RWPE2 (cell line): ENCODE measurements around the gene THRB.

ENCODE experiments used
- ATAC-seq: fragments of 200-7000 bp; cut with Tn5 transposase; 3 replicates; pipeline ENCODE4 v1.9.1; 2021; ENCODE audit warnings: low read depth
- DNase-seq: peaks from one replicate; pipeline ENCODE4 v3.0.0-alpha.2; 2020; ENCODE audit warnings: low spot score
- H3K27ac ChIP-seq: fragments of 450-650 bp; 2 replicates; pipeline ENCODE4 v1.5.1; 2017; ENCODE audit warnings: mild to moderate bottlenecking; ENCODE audit not compliant: poor library complexity, severe bottlenecking
- H3K27me3 ChIP-seq: fragments of 250-450 bp; sonication (Bioruptor Pico); 2 replicates; pipeline ENCODE4 v1.5.1; 2021; ENCODE audit warnings: mild to moderate bottlenecking, moderate library complexity; ENCODE audit not compliant: insufficient read depth, poor library complexity, severe bottlenecking
- H3K36me3 ChIP-seq: fragments of 250-450 bp; sonication (Bioruptor Pico); 2 replicates; pipeline ENCODE4 v1.5.1; 2020; ENCODE audit warnings: low read depth, mild to moderate bottlenecking, moderate library complexity
- H3K4me1 ChIP-seq: fragments of 250-450 bp; sonication (Bioruptor Pico); 2 replicates; pipeline ENCODE4 v1.5.1; 2021; ENCODE audit warnings: mild to moderate bottlenecking, moderate library complexity; ENCODE audit not compliant: insufficient read depth, poor library complexity, severe bottlenecking
- H3K4me3 ChIP-seq: fragments of 250-450 bp; sonication (Bioruptor Pico); 2 replicates; pipeline ENCODE4 v1.5.1; 2021; ENCODE audit warnings: mild to moderate bottlenecking, moderate library complexity; ENCODE audit not compliant: severe bottlenecking
- H3K9me3 ChIP-seq: fragments of 250-450 bp; sonication (Bioruptor Pico); 2 replicates; pipeline ENCODE4 v1.5.1; 2021; ENCODE audit warnings: mild to moderate bottlenecking, moderate library complexity; ENCODE audit not compliant: severe bottlenecking
- TF ChIP-seq, protein P1 (sequence below): fragments of 450-650 bp; IDR thresholded peaks from one replicate; pipeline ENCODE4 v1.5.1; 2017; ENCODE audit warnings: mild to moderate bottlenecking, moderate library complexity; ENCODE audit not compliant: poor library complexity, severe bottlenecking

Gene THRB

DNA sequence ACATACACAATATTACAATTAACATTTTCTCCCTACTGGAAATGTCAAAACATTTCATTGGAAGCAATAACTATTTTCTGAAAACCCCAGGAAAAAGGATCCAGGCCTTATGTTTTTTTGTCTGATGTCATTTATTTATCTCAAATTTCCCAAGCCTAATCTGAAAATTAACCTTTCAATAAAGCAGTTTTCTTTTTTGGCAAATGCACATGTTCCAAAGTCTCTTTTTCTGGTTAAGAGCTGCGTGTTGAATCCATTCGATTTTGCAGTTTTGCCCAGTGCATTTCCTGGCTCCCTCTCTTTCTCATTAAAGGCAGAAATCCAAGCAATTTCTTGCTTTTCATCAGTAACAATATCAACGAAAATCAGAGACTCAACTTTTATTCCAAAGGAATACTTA lies 327.2 kb downstream of the THRB start:
- TF ChIP-seq, protein P1, sequence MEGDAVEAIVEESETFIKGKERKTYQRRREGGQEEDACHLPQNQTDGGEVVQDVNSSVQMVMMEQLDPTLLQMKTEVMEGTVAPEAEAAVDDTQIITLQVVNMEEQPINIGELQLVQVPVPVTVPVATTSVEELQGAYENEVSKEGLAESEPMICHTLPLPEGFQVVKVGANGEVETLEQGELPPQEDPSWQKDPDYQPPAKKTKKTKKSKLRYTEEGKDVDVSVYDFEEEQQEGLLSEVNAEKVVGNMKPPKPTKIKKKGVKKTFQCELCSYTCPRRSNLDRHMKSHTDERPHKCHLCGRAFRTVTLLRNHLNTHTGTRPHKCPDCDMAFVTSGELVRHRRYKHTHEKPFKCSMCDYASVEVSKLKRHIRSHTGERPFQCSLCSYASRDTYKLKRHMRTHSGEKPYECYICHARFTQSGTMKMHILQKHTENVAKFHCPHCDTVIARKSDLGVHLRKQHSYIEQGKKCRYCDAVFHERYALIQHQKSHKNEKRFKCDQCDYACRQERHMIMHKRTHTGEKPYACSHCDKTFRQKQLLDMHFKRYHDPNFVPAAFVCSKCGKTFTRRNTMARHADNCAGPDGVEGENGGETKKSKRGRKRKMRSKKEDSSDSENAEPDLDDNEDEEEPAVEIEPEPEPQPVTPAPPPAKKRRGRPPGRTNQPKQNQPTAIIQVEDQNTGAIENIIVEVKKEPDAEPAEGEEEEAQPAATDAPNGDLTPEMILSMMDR = no peak
- H3K4me1 ChIP-seq = no peaks in the 10 kb centered on the region
- no peak for ATAC-seq

GRCh38 chr3:24166515-24166914 lies 328.1 kb downstream of the THRB start:
- no peaks in the 10 kb centered on the region for H3K27me3 ChIP-seq
- H3K4me1 ChIP-seq = no peaks in the 10 kb centered on the region
- TF ChIP-seq, protein P1 = no peak
- no peak overlapping the region for H3K4me3 ChIP-seq
- DNase-seq (no peak), ATAC-seq (no peak)
- H3K27ac ChIP-seq = no peak overlapping the region
- no peaks in the 10 kb centered on the region for H3K9me3 ChIP-seq
- H3K36me3 ChIP-seq = no peaks in the 10 kb centered on the region

More for the DNA sequence above, 327.2 kb downstream of the THRB start:
- Histone ChIP-seq H3K4me3 (no peak overlapping the region), H3K27me3 (no peaks in the 10 kb centered on the region), H3K9me3 (no peaks in the 10 kb centered on the region), H3K27ac (no peak overlapping the region), H3K36me3 (no peaks in the 10 kb centered on the region)
- DNase-seq = no peak

- Histone ChIP-seq H3K4me1 (no peaks in the 10 kb centered on the region), H3K9me3 (no peaks in the 10 kb centered on the region), H3K27ac (no peak overlapping the region), H3K4me3 (no peak overlapping the region), H3K36me3 (no peaks in the 10 kb centered on the region), H3K27me3 (no peaks in the 10 kb centered on the region)
- no peak for ATAC-seq
- TF ChIP-seq, protein P1 = no peak
- DNase-seq = no peak
These were observed 329.1 kb downstream of the THRB start for GRCh38 chr3:24165603-24165982.

DNA sequence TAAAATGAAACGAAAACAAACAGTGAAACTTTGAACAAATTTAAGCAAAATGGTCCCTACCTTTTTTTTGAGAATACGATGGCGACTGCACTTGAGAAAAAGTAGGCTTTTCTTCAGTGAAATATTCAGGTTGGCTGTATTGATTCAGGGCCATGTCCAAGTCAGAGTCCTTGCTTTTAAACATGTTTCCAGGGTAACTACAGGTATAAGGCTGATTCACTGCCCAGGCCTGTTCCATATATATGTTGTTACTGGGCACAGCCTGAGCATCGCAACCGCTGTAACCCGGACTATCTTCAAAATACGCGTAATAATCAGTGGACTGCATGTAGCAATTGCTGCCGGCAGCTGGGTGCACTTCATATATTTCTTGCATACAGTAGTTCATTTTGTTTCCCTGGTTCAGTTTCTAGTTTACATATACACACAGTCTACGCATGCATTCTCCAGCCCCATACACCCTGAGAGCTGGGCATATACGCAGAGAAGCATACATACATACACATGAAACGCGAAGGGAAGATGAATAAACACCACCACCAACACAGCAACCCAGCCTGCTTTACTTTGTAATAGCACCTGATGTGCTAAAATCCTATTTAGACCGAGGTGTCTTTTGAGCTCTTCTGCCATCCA lies 329.6 kb downstream of the THRB start:
- TF ChIP-seq, protein P1 = no peak
- Histone ChIP-seq H3K4me1 (no peaks in the 10 kb centered on the region), H3K36me3 (no peaks in the 10 kb centered on the region), H3K27me3 (no peaks in the 10 kb centered on the region), H3K9me3 (no peaks in the 10 kb centered on the region), H3K27ac (no peak overlapping the region), H3K4me3 (no peak overlapping the region)
- no peak for ATAC-seq
- DNase-seq = no peak

DNA sequence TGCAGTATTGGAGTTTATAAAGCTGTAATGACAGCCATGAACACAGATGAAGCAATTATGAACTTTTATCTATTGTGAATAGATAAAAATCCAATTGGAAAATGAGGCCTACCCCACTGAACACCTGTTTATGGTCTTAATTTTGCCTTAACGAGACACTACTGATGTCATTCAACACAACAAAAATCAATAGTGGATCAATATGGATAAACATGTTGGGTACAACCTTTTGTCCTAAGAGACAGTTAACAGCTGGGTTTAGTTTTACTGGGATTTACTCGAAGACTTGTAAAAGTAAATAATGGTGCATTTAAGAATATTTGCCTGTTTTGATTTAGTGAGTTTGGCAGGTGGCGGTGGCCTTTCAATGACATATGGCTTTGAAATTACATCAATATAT lies 331.7 kb downstream of the THRB start:
- no peak overlapping the region for H3K27ac ChIP-seq
- H3K9me3 ChIP-seq = no peaks in the 10 kb centered on the region
- no peaks in the 10 kb centered on the region for H3K36me3 ChIP-seq
- H3K4me1 ChIP-seq = no peaks in the 10 kb centered on the region
- H3K27me3 ChIP-seq = no peaks in the 10 kb centered on the region
- TF ChIP-seq, protein P1 = no peak
- no peak for ATAC-seq
- no peak for DNase-seq
- no peak overlapping the region for H3K4me3 ChIP-seq
